Hair follicular keratinocyte (primary cell): ENCODE measurements around the gene C6orf58. TPM values are rescaled to one million over a fixed set of nuclear protein-coding genes. Genes with fewer than 3 reads are reported as not detected.

Experiments
- total RNA-seq: library from RNA; depleted of rRNA; stranded (reverse); fragments of >200 nt; gene quantifications from 2 replicates; pipeline ENCODE4 v1.2.3, GENCODE V29; 2015

C6orf58 gene
- total RNA-seq: 0.42 TPM in 1 of 2 replicates, not detected in the other

DNA sequence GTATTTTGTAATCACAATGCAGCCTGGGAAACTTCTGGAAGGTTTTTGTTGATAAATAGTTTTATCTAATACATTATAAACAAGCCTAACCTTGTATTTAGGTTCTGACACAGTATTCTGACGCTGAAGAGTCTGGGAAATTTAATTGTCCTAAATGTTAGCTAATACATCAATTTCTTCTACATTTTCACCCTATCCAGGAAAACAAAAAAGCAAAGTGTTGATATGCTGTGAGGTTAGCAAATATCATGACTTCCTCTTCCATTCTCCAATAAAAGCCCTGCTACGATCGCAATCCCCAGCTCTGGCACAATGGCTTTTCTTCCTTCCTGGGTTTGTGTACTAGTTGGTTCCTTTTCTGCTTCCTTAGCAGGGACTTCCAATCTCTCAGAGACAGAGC is at the start of gene C6orf58:
TSS of gene C6orf58 (plus strand) at position 301 of the 400 bp plus-strand sequence. CDS start at position 313, 12 bp downstream.

Other genes with a start within 250 kb of the C6orf58 start
- 43.7 and 63.7 TPM in 2 replicates for gene ECHDC1, start 233.6 kb upstream of the C6orf58 start, total RNA-seq
- 0.16 TPM in 1 of 2 replicates, not detected in the other for gene KIAA0408, start 117.8 kb upstream of the C6orf58 start, total RNA-seq